ENCODE data around the gene C1QTNF12. TPM values are rescaled to one million over a fixed set of nuclear protein-coding genes. Genes with fewer than 3 reads are reported as not detected.

C1QTNF12 gene
- polyA plus RNA-seq, 1 donor from 2014 or later = 0.74 TPM

DNA sequence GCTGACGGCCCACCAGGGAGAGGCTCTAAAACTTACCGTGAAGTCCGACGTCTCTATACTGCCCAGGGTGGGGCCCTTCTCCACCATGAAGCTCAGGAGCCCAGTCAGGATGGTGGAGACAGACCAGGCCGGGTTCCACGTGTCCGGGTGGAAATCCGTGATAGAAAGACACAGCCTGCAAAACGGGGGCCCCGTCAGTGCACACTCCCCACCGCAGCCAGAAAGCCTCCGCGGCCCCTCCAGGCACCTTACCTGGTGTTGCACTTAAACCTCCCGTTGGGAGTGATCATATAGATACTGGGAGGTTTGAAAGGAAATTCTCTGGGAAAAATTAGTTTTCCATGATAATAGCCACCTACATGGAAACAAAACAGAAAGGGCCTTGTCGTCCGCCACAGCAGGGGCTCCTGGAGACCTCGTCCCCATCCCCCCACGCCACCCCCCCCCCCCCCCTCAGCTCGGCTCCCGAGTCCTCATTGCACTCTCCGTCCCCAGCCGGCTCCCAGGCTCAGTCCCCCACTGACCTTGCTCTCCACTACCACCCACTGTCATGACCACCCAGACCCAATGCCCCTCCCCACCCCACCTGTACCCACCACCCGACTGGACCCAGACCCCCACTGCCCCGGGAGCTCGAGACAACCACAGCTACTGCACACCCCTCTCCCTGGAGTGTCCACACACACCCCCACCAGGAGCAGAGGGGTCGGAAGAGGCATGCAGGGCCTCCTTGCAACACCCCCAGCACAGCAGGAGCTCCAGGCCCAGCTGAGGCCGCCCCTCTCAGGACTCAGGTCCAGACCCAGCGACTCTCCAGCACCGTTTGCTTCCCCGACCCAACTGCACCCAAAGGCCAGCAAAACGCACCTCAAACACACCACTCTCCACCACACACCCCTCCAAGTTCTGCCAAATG lies 10.7 kb upstream of the C1QTNF12 start:
- H3K4me2 ChIP-seq (ENCODE audit: low read length) = no peak overlapping the region
- no peaks in the 10 kb centered on the region for H3K79me2 ChIP-seq (replicated peaks; ENCODE audit: insufficient read depth, low read length)
- H3K9ac ChIP-seq (ENCODE audit: low read length) = no peak overlapping the region
- H4K20me1 ChIP-seq (ENCODE audit: insufficient read depth) = no peaks in the 10 kb centered on the region
- no peaks in the 10 kb centered on the region for H3K36me3 ChIP-seq (ENCODE audit: insufficient read depth, low read length)
- H3K9me2 ChIP-seq (ENCODE audit: insufficient read depth, low read length) = no peaks in the 10 kb centered on the region
- TF ChIP-seq RAD21 (conservative IDR thresholded peaks at IDR 0.05) (no peak), EP300 (conservative IDR thresholded peaks at IDR 0.05; ENCODE audit: poor library complexity, severe bottlenecking) (no peak), TAF1 (IDR thresholded peaks at IDR 0.05; ENCODE audit: low read depth) (no peak), MXI1 (conservative IDR thresholded peaks at IDR 0.05; ENCODE audit: poor library complexity, severe bottlenecking) (no peak), SMC3 (conservative IDR thresholded peaks at IDR 0.05; ENCODE audit: poor library complexity) (no peak), EZH2 (IDR thresholded peaks at IDR 0.05; ENCODE audit: borderline replicate concordance, insufficient read depth, low read length, poor library complexity, severe bottlenecking) (no peak), POLR2AphosphoS5 (IDR thresholded peaks at IDR 0.05) (no peak)
- TF ChIP-seq, protein P1, sequence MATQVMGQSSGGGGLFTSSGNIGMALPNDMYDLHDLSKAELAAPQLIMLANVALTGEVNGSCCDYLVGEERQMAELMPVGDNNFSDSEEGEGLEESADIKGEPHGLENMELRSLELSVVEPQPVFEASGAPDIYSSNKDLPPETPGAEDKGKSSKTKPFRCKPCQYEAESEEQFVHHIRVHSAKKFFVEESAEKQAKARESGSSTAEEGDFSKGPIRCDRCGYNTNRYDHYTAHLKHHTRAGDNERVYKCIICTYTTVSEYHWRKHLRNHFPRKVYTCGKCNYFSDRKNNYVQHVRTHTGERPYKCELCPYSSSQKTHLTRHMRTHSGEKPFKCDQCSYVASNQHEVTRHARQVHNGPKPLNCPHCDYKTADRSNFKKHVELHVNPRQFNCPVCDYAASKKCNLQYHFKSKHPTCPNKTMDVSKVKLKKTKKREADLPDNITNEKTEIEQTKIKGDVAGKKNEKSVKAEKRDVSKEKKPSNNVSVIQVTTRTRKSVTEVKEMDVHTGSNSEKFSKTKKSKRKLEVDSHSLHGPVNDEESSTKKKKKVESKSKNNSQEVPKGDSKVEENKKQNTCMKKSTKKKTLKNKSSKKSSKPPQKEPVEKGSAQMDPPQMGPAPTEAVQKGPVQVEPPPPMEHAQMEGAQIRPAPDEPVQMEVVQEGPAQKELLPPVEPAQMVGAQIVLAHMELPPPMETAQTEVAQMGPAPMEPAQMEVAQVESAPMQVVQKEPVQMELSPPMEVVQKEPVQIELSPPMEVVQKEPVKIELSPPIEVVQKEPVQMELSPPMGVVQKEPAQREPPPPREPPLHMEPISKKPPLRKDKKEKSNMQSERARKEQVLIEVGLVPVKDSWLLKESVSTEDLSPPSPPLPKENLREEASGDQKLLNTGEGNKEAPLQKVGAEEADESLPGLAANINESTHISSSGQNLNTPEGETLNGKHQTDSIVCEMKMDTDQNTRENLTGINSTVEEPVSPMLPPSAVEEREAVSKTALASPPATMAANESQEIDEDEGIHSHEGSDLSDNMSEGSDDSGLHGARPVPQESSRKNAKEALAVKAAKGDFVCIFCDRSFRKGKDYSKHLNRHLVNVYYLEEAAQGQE (IDR thresholded peaks at IDR 0.05; ENCODE audit: borderline replicate concordance) = no peak
- TF ChIP-seq, protein P2, sequence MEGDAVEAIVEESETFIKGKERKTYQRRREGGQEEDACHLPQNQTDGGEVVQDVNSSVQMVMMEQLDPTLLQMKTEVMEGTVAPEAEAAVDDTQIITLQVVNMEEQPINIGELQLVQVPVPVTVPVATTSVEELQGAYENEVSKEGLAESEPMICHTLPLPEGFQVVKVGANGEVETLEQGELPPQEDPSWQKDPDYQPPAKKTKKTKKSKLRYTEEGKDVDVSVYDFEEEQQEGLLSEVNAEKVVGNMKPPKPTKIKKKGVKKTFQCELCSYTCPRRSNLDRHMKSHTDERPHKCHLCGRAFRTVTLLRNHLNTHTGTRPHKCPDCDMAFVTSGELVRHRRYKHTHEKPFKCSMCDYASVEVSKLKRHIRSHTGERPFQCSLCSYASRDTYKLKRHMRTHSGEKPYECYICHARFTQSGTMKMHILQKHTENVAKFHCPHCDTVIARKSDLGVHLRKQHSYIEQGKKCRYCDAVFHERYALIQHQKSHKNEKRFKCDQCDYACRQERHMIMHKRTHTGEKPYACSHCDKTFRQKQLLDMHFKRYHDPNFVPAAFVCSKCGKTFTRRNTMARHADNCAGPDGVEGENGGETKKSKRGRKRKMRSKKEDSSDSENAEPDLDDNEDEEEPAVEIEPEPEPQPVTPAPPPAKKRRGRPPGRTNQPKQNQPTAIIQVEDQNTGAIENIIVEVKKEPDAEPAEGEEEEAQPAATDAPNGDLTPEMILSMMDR (IDR thresholded peaks at IDR 0.05; ENCODE audit: poor library complexity, severe bottlenecking) = no peak
- no peaks in the 10 kb centered on the region for H3K27me3 ChIP-seq (ENCODE audit: insufficient read depth, low read depth, low read length)
- no peak overlapping the region for H3K4me3 ChIP-seq (ENCODE audit: low read length)
- no peak overlapping the region for H3K27ac ChIP-seq (ENCODE audit: low read length)
- H2AFZ ChIP-seq (ENCODE audit: low read depth, low read length) = no peak overlapping the region
- no peaks in the 10 kb centered on the region for H3K9me3 ChIP-seq (ENCODE audit: low read length)
- H3F3A ChIP-seq (ENCODE audit: insufficient read depth, low read length, poor library complexity, severe bottlenecking) = no peaks in the 10 kb centered on the region

DNA sequence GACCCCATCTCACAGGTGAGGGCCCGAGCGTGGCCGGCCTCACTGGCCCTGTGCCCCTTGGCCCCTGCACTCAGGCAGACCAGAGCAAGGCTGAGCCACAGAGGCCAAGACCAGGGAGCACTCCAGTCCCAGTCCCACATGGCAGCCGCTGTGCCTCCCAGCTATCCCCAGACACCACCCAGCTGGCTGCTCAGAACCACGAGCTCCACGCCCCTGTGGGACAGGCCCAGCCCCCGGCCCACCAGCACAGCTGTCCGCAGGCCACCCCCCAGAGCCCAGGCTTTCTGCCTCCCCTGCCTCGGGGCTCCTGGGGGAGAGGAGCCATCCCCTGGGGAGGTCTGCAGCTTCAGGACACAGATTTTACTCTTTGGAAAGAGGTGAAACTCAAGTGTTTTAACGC lies 9.1 kb upstream of the C1QTNF12 start:
- no peak overlapping the region for H3K4me2 ChIP-seq (ENCODE audit: low read length)
- H3K36me3 ChIP-seq (ENCODE audit: insufficient read depth, low read length) = no peaks in the 10 kb centered on the region
- H3K9me3 ChIP-seq (ENCODE audit: low read length) = no peaks in the 10 kb centered on the region
- H2AFZ ChIP-seq (ENCODE audit: low read depth, low read length) = no peak overlapping the region
- H4K20me1 ChIP-seq (ENCODE audit: insufficient read depth) = no peaks in the 10 kb centered on the region
- H3K27me3 ChIP-seq (ENCODE audit: insufficient read depth, low read depth, low read length) = no peaks in the 10 kb centered on the region
- H3K4me3 ChIP-seq (ENCODE audit: low read length) = no peak overlapping the region
- H3K27ac ChIP-seq (ENCODE audit: low read length) = no peak overlapping the region
- no peaks in the 10 kb centered on the region for H3F3A ChIP-seq (ENCODE audit: insufficient read depth, low read length, poor library complexity, severe bottlenecking)
- H3K9ac ChIP-seq (ENCODE audit: low read length) = no peak overlapping the region
- H3K9me2 ChIP-seq (ENCODE audit: insufficient read depth, low read length) = no peaks in the 10 kb centered on the region
- no peaks in the 10 kb centered on the region for H3K79me2 ChIP-seq (replicated peaks; ENCODE audit: insufficient read depth, low read length)
- no peak for TF ChIP-seq TAF1 (IDR thresholded peaks at IDR 0.05; ENCODE audit: low read depth)

All from neural cell (in vitro differentiated cells).